HepG2 (cell line): ENCODE measurements around the gene FTL. TPM values are rescaled to one million over a fixed set of nuclear protein-coding genes. Genes with fewer than 3 reads are reported as not detected.

Experiments used
- CERS6 ChIP-seq: sonication (generic); formaldehyde crosslinking; IDR thresholded peaks from 2 replicates; pipeline ENCODE4 v1.5.0; 2020; ENCODE audit warnings: missing genetic modification reagents
- DR1 ChIP-seq: sonication (generic); formaldehyde crosslinking; IDR thresholded peaks from 2 replicates; pipeline ENCODE4 v1.8.0; 2021; ENCODE audit warnings: mild to moderate bottlenecking, missing genetic modification reagents, inconsistent platforms
- ETV5 ChIP-seq: IDR thresholded peaks from 2 replicates; pipeline ENCODE4 v1.6.1; 2018; ENCODE audit warnings: missing biosample characterization, missing genetic modification reagents, inconsistent platforms, borderline replicate concordance
- HINFP ChIP-seq: sonication (generic); formaldehyde crosslinking; IDR thresholded peaks from 2 replicates; pipeline ENCODE4 v1.4.0; 2020; ENCODE audit warnings: low read depth, mild to moderate bottlenecking, missing genetic modification reagents
- IKZF5 ChIP-seq: IDR thresholded peaks from 2 replicates; pipeline ENCODE4 v1.6.1; 2018; ENCODE audit warnings: missing genetic modification reagents, mild to moderate bottlenecking, missing compliant biosample characterization
- JUND ChIP-seq: sonication (generic); formaldehyde crosslinking; IDR thresholded peaks from 2 replicates; pipeline ENCODE4 v1.8.0; 2022; ENCODE audit warnings: mild to moderate bottlenecking, missing genetic modification reagents
- MAF1 ChIP-seq: sonication (generic); formaldehyde crosslinking; IDR thresholded peaks from 2 replicates; pipeline ENCODE4 v1.5.0; 2020; ENCODE audit warnings: missing genetic modification reagents, borderline replicate concordance
- POLR2G ChIP-seq: fragments of 200-400 bp; formaldehyde crosslinking; IDR thresholded peaks from 2 replicates; pipeline ENCODE4 v1.6.1; 2018; ENCODE audit warnings: mild to moderate bottlenecking, low read depth, low read length, moderate library complexity
- STAG1 ChIP-seq: sonication (generic); formaldehyde crosslinking; IDR thresholded peaks from 2 replicates; pipeline ENCODE4 v1.4.0; 2020; ENCODE audit warnings: missing genetic modification reagents
- ZNF18 ChIP-seq: sonication (generic); formaldehyde crosslinking; IDR thresholded peaks from 2 replicates; pipeline ENCODE4 v1.8.0; 2022; ENCODE audit warnings: mild to moderate bottlenecking, missing genetic modification reagents; ENCODE audit not compliant: insufficient replicate concordance
- ZNF281 ChIP-seq: sonication (generic); formaldehyde crosslinking; IDR thresholded peaks from 2 replicates; pipeline ENCODE4 v1.4.0; 2020; ENCODE audit warnings: missing genetic modification reagents, borderline replicate concordance
- ZNF431 ChIP-seq: sonication (generic); formaldehyde crosslinking; IDR thresholded peaks from 2 replicates; pipeline ENCODE4 v1.9.0; 2022; ENCODE audit warnings: missing genetic modification reagents, low read depth, mild to moderate bottlenecking, borderline replicate concordance
- ZNF549 ChIP-seq: sonication (generic); formaldehyde crosslinking; IDR thresholded peaks from 2 replicates; pipeline ENCODE4 v1.5.0; 2020; ENCODE audit warnings: missing genetic modification reagents
- ZNF615 ChIP-seq: sonication (generic); formaldehyde crosslinking; IDR thresholded peaks from 2 replicates; pipeline ENCODE4 v1.5.0; 2020; ENCODE audit warnings: mild to moderate bottlenecking, missing genetic modification reagents, borderline replicate concordance
- ZNF782 ChIP-seq: sonication (generic); formaldehyde crosslinking; IDR thresholded peaks from 2 replicates; pipeline ENCODE4 v1.4.0; 2020; ENCODE audit warnings: missing genetic modification reagents, mild to moderate bottlenecking, borderline replicate concordance
- ZXDC ChIP-seq: sonication (generic); formaldehyde crosslinking; IDR thresholded peaks from 2 replicates; pipeline ENCODE4 v1.5.0; 2020; ENCODE audit warnings: mild to moderate bottlenecking, missing genetic modification reagents
- polyA plus RNA-seq, 8 experiments: library from polyadenylated mRNA; depleted of rRNA in 3 of 8; stranded (reverse) in 7 of 8; unstranded in 1 of 8; fragments of >200 nt; fragmentation: Illumina TruSeq in 4 of 8; extraction: Trizol in 4 of 8; gene quantifications; 2 replicates each; pipeline versions ENCODE4 v1.2.1 to v1.2.3, GENCODE V29; 2011 to 2016; ENCODE audit warnings: low read depth in 4 of 8, missing spikeins in 1 of 8, mixed read lengths in 1 of 8; ENCODE audit not compliant: insufficient read depth in 1 of 8
- total RNA-seq, 5 experiments: library from RNA; depleted of rRNA; stranded (reverse); fragments of >200 nt; fragmentation: Illumina TruSeq; extraction: Trizol; gene quantifications; 2 replicates each; pipeline ENCODE4 v1.2.3, GENCODE V29; 2016; ENCODE audit warnings: low read depth in 1 of 5

Gene FTL
- total and polyA plus RNA-seq, 2 of the 13 experiments (the other 11 are each of a cell fraction or from before 2014, with no cell fraction given), result 2,721 to 8,800 TPM

GRCh38 chr19:48955308-48955958, 9.7 kb upstream of the FTL start (continued):
- TF ChIP-seq ZXDC (peak; percentile 36; the same call in 1 of the 2 replicates), STAG1 (CRISPR knock-in tag) (no peak), CERS6 (CRISPR knock-in tag) (no peak), JUND (CRISPR knock-in tag) (no peak), ETV5 (CRISPR knock-in tag) (no peak), ZNF18 (CRISPR knock-in tag) (peak; percentile 37), HINFP (CRISPR knock-in tag) (no peak), DR1 (CRISPR knock-in tag) (0 out of 2 replicates have a peak, but pooled peaks have one; percentile 0), IKZF5 (CRISPR knock-in tag) (no peak), MAF1 (peak; percentile 62; the same call in 1 of the 2 replicates), ZNF615 (CRISPR knock-in tag) (no peak), ZNF782 (0 out of 2 replicates have a peak, but pooled peaks have one; percentile 32), ZNF431 (CRISPR knock-in tag) (0 out of 2 replicates have a peak, but pooled peaks have one; percentile 14), POLR2G (peak; percentile 8; the same call in 1 of the 2 replicates), ZNF549 (no peak), ZNF281 (no peak)
